Erythroblast (primary cell): Measurements from ENCODE around the gene ARHGEF39.

Source experiments
- GATA1 ChIP-seq: IDR thresholded peaks from 2 replicates; pipeline ENCODE4 v1.6.1; 2011; ENCODE audit warnings: low read depth, mild to moderate bottlenecking, control low read depth, low read length, moderate library complexity
- POLR2A ChIP-seq: IDR thresholded peaks from 2 replicates; pipeline ENCODE4 v1.6.1; 2011; ENCODE audit warnings: mild to moderate bottlenecking, low read length

- peak; percentile 52 for TF ChIP-seq POLR2A
- TF ChIP-seq GATA1: no peak
Observed at GRCh38 chr9:35665471-35665818, 450 bp upstream of the ARHGEF39 start.
